Activated CD4-positive, alpha-beta T cell treated with anti-CD3 and anti-CD28 coated beads, Interleukin-2, amount 50 U/mL, for 24 hours (primary cell): ENCODE data around the gene ADAMTS4.

Source experiments
- DNase-seq, 2 donors: peaks; one replicate each; pipeline ENCODE4 v3.0.0-alpha.2; 2020; ENCODE audit warnings: low read depth in 1 of 2, low spot score in 1 of 2

Gene ADAMTS4

GRCh38 chr1:161219078-161219892 is 20.4 kb upstream of the ADAMTS4 start:
- no peak for DNase-seq

GRCh38 chr1:161218301-161219077 is 19.6 kb upstream of the ADAMTS4 start:
- no peak for DNase-seq

GRCh38 chr1:161217831-161218230 is 19.0 kb upstream of the ADAMTS4 start:
- DNase-seq = no peak

GRCh38 chr1:161216945-161217712 is 18.3 kb upstream of the ADAMTS4 start:
- no peak for DNase-seq

- DNase-seq = no peak
Observed at GRCh38 chr1:161215076-161215475, 16.2 kb upstream of the ADAMTS4 start, which contains the start of gene FCER1G. Gene FCER1G (plus strand): TSS chr1:161215295. CDS start chr1:161215322, 27 bp downstream.

GRCh38 chr1:161214369-161214768 is 15.5 kb upstream of the ADAMTS4 start:
- DNase-seq = no peak

GRCh38 chr1:161209790-161210409 is 11.0 kb upstream of the ADAMTS4 start:
- peak; percentile 37 to 59 for DNase-seq

- DNase-seq = no peak
Observed at GRCh38 chr1:161207173-161207572, 8.3 kb upstream of the ADAMTS4 start.

- DNase-seq = no peak
Observed at GRCh38 chr1:161206411-161207140, 7.7 kb upstream of the ADAMTS4 start.

GRCh38 chr1:161201836-161202712 is 3.2 kb upstream of the ADAMTS4 start, which contains the start of gene NDUFS2:
Gene NDUFS2 (plus strand): TSS chr1:161202367. CDS start chr1:161202386, 19 bp downstream.
- DNase-seq = peak; percentile 73 to 96

- no peak for DNase-seq
Observed at GRCh38 chr1:161200992-161201835, 2.4 kb upstream of the ADAMTS4 start.

GRCh38 chr1:161200421-161200991 is 1.7 kb upstream of the ADAMTS4 start:
- no peak for DNase-seq

GRCh38 chr1:161199506-161200139 is 769 bp upstream of the ADAMTS4 start:
- DNase-seq = no peak

GRCh38 chr1:161198194-161198896 is 509 bp downstream of the ADAMTS4 start:
- DNase-seq = no peak

- no peak for DNase-seq
Observed at GRCh38 chr1:161197560-161198193, 1.2 kb downstream of the ADAMTS4 start.
